Measurements from ENCODE around the gene PIK3R6. TPM values are rescaled to one million over a fixed set of nuclear protein-coding genes. Genes with fewer than 3 reads are reported as not detected.

PIK3R6 gene
- total and polyA plus RNA-seq, 2 experiments from 2014 or later: 0.11 to 0.24 TPM

DNA sequence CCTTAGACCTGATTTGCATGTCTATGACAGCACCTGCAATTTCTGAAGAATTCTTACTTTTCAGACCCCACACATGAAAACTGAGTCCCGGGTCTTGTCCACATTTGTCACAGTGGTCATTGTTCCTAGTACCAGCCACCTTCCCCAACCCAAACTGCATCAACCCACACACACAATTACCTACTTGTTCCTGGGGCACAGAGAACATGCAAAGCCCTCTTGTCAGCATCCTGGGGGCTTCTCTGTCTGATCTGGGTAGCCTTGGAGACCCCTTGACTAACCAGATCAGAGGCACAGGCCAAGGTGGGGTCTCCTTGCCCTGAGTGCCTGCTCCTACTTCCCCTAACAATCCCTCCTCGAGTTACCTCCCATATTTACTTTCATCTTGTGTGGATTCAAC is 36.7 kb upstream of the PIK3R6 start:
- no peaks in the 10 kb centered on the region for H3F3A ChIP-seq (replicated peaks; ENCODE audit: low read depth)
- H3K4me3 Mint-ChIP-seq: no peak overlapping the region
- peaks cover 5% of the 10 kb centered on the region; the same call in 1 of the 2 replicates for H3K9me2 ChIP-seq (ENCODE audit: insufficient read depth)
- peaks cover 16% of the 10 kb centered on the region for H3K4me1 ChIP-seq (ENCODE audit: insufficient read depth)
- no peak overlapping the region for H3K27ac Mint-ChIP-seq
- H3K36me3 ChIP-seq (ENCODE audit: insufficient read depth): no peaks in the 10 kb centered on the region
- no peak overlapping the region for H3K27ac ChIP-seq (ENCODE audit: low read depth)
- no peaks in the 10 kb centered on the region for H3K79me2 ChIP-seq (replicated peaks; ENCODE audit: insufficient read depth)
- no peaks in the 10 kb centered on the region for H3K36me3 Mint-ChIP-seq (ENCODE audit: low read depth)
- no peak overlapping the region for H2AFZ ChIP-seq
- no peak for DNase-seq (ENCODE audit: low spot score)
- TF ChIP-seq EZH2phosphoT487 (IDR thresholded peaks at IDR 0.05; ENCODE audit: unreplicated experiment) (no peak), JUNB (IDR thresholded peaks at IDR 0.05; ENCODE audit: unreplicated experiment) (no peak), ZNF114 (CRISPR knock-in tag; IDR thresholded peaks at IDR 0.05) (no peak), ZNF331 (CRISPR knock-in tag; IDR thresholded peaks at IDR 0.05; ENCODE audit: low read depth) (no peak), NANOG (IDR thresholded peaks at IDR 0.05; ENCODE audit: borderline replicate concordance) (no peak), STAT1 (IDR thresholded peaks at IDR 0.05; ENCODE audit: unreplicated experiment) (no peak), POLR2AphosphoS5 (IDR thresholded peaks at IDR 0.05; ENCODE audit: low read depth) (no peak), EZH2 (IDR thresholded peaks at IDR 0.05; ENCODE audit: low read depth, unreplicated experiment) (no peak), CREB1 (CRISPR knock-in tag; IDR thresholded peaks at IDR 0.05; ENCODE audit: low read depth) (no peak)
- TF ChIP-seq, protein P1, sequence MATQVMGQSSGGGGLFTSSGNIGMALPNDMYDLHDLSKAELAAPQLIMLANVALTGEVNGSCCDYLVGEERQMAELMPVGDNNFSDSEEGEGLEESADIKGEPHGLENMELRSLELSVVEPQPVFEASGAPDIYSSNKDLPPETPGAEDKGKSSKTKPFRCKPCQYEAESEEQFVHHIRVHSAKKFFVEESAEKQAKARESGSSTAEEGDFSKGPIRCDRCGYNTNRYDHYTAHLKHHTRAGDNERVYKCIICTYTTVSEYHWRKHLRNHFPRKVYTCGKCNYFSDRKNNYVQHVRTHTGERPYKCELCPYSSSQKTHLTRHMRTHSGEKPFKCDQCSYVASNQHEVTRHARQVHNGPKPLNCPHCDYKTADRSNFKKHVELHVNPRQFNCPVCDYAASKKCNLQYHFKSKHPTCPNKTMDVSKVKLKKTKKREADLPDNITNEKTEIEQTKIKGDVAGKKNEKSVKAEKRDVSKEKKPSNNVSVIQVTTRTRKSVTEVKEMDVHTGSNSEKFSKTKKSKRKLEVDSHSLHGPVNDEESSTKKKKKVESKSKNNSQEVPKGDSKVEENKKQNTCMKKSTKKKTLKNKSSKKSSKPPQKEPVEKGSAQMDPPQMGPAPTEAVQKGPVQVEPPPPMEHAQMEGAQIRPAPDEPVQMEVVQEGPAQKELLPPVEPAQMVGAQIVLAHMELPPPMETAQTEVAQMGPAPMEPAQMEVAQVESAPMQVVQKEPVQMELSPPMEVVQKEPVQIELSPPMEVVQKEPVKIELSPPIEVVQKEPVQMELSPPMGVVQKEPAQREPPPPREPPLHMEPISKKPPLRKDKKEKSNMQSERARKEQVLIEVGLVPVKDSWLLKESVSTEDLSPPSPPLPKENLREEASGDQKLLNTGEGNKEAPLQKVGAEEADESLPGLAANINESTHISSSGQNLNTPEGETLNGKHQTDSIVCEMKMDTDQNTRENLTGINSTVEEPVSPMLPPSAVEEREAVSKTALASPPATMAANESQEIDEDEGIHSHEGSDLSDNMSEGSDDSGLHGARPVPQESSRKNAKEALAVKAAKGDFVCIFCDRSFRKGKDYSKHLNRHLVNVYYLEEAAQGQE (IDR thresholded peaks at IDR 0.05; ENCODE audit: unreplicated experiment): no peak
- TF ChIP-seq, protein P2, sequence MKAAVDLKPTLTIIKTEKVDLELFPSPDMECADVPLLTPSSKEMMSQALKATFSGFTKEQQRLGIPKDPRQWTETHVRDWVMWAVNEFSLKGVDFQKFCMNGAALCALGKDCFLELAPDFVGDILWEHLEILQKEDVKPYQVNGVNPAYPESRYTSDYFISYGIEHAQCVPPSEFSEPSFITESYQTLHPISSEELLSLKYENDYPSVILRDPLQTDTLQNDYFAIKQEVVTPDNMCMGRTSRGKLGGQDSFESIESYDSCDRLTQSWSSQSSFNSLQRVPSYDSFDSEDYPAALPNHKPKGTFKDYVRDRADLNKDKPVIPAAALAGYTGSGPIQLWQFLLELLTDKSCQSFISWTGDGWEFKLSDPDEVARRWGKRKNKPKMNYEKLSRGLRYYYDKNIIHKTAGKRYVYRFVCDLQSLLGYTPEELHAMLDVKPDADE (IDR thresholded peaks at IDR 0.05): no peak
- TF ChIP-seq, protein P3, sequence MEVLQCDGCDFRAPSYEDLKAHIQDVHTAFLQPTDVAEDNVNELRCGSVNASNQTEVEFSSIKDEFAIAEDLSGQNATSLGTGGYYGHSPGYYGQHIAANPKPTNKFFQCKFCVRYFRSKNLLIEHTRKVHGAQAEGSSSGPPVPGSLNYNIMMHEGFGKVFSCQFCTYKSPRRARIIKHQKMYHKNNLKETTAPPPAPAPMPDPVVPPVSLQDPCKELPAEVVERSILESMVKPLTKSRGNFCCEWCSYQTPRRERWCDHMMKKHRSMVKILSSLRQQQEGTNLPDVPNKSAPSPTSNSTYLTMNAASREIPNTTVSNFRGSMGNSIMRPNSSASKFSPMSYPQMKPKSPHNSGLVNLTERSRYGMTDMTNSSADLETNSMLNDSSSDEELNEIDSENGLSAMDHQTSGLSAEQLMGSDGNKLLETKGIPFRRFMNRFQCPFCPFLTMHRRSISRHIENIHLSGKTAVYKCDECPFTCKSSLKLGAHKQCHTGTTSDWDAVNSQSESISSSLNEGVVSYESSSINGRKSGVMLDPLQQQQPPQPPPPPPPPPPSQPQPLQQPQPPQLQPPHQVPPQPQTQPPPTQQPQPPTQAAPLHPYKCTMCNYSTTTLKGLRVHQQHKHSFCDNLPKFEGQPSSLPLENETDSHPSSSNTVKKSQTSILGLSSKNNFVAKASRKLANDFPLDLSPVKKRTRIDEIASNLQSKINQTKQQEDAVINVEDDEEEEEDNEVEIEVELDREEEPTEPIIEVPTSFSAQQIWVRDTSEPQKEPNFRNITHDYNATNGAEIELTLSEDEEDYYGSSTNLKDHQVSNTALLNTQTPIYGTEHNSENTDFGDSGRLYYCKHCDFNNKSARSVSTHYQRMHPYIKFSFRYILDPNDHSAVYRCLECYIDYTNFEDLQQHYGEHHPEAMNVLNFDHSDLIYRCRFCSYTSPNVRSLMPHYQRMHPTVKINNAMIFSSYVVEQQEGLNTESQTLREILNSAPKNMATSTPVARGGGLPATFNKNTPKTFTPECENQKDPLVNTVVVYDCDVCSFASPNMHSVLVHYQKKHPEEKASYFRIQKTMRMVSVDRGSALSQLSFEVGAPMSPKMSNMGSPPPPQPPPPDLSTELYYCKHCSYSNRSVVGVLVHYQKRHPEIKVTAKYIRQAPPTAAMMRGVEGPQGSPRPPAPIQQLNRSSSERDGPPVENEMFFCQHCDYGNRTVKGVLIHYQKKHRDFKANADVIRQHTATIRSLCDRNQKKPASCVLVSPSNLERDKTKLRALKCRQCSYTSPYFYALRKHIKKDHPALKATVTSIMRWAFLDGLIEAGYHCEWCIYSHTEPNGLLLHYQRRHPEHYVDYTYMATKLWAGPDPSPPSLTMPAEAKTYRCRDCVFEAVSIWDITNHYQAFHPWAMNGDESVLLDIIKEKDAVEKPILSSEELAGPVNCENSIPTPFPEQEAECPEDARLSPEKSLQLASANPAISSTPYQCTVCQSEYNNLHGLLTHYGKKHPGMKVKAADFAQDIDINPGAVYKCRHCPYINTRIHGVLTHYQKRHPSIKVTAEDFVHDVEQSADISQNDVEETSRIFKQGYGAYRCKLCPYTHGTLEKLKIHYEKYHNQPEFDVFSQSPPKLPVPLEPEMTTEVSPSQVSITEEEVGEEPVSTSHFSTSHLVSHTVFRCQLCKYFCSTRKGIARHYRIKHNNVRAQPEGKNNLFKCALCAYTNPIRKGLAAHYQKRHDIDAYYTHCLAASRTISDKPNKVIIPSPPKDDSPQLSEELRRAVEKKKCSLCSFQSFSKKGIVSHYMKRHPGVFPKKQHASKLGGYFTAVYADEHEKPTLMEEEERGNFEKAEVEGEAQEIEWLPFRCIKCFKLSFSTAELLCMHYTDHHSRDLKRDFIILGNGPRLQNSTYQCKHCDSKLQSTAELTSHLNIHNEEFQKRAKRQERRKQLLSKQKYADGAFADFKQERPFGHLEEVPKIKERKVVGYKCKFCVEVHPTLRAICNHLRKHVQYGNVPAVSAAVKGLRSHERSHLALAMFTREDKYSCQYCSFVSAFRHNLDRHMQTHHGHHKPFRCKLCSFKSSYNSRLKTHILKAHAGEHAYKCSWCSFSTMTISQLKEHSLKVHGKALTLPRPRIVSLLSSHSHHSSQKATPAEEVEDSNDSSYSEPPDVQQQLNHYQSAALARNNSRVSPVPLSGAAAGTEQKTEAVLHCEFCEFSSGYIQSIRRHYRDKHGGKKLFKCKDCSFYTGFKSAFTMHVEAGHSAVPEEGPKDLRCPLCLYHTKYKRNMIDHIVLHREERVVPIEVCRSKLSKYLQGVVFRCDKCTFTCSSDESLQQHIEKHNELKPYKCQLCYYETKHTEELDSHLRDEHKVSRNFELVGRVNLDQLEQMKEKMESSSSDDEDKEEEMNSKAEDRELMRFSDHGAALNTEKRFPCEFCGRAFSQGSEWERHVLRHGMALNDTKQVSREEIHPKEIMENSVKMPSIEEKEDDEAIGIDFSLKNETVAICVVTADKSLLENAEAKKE (CRISPR knock-in tag; IDR thresholded peaks at IDR 0.05): no peak
- TF ChIP-seq, protein P4, sequence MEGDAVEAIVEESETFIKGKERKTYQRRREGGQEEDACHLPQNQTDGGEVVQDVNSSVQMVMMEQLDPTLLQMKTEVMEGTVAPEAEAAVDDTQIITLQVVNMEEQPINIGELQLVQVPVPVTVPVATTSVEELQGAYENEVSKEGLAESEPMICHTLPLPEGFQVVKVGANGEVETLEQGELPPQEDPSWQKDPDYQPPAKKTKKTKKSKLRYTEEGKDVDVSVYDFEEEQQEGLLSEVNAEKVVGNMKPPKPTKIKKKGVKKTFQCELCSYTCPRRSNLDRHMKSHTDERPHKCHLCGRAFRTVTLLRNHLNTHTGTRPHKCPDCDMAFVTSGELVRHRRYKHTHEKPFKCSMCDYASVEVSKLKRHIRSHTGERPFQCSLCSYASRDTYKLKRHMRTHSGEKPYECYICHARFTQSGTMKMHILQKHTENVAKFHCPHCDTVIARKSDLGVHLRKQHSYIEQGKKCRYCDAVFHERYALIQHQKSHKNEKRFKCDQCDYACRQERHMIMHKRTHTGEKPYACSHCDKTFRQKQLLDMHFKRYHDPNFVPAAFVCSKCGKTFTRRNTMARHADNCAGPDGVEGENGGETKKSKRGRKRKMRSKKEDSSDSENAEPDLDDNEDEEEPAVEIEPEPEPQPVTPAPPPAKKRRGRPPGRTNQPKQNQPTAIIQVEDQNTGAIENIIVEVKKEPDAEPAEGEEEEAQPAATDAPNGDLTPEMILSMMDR (conservative IDR thresholded peaks at IDR 0.05; ENCODE audit: low read depth in 2 of 2): no peak
- no peaks in the 10 kb centered on the region for H3K27me3 Mint-ChIP-seq (ENCODE audit: insufficient read depth, low read depth, poor library complexity)
- H3K4me2 ChIP-seq: no peak overlapping the region
- H3K4me3 ChIP-seq: no peak overlapping the region
- no peaks in the 10 kb centered on the region for H3K9me3 Mint-ChIP-seq
- H3K4me1 Mint-ChIP-seq: peaks cover 21% of the 10 kb centered on the region
- H3K27me3 ChIP-seq (ENCODE audit: insufficient read depth): no peaks in the 10 kb centered on the region
- no peaks in the 10 kb centered on the region for H4K20me1 ChIP-seq (replicated peaks; ENCODE audit: insufficient read depth)
- ATAC-seq: no peak
